ENCODE results near the gene APLN.

APLN gene

DNA sequence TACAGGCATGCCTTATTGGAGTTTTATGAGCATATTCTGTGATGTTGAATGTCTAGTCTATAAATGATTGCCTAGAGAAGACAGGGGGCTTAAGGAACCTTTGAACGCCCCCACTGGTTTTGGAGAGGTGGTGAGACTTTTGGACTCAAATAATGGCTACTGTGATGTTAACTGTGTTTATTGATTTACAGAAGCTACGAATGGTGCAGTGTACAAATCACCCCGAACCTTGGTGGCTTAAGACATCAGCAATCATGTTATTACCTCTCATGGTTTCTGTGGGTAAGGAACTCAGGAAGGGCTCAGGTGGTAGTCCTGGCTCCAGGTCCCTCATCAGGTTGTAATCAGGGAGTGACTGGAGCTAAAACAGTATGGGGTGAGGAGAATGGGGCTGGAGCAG is 33.3 kb upstream of the APLN start:
- TF ChIP-seq CTCF (IDR thresholded peaks at IDR 0.05; ENCODE audit: low read depth, low read length, poor library complexity, severe bottlenecking) (no peak), EZH2phosphoT487 (IDR thresholded peaks at IDR 0.05; ENCODE audit: borderline replicate concordance, low read length) (no peak)
- no peaks in the 10 kb centered on the region for H3K4me1 ChIP-seq (ENCODE audit: control insufficient read depth, low read length)
- no peaks in the 10 kb centered on the region for H3K79me2 ChIP-seq (ENCODE audit: control insufficient read depth, low read length)
- no peak overlapping the region for H3K4me2 ChIP-seq (ENCODE audit: low read length)
- no peaks in the 10 kb centered on the region for H3K9me3 ChIP-seq (ENCODE audit: control insufficient read depth, insufficient read depth, low read length)
- H3K4me3 ChIP-seq (ENCODE audit: low read length), result no peak overlapping the region
- no peak overlapping the region for H3K27ac ChIP-seq (ENCODE audit: low read depth, low read length)
- no peaks in the 10 kb centered on the region for H3F3A ChIP-seq (ENCODE audit: control insufficient read depth, insufficient read depth)
- H4K20me1 ChIP-seq (ENCODE audit: control insufficient read depth, insufficient read depth, low read depth, low read length), result no peaks in the 10 kb centered on the region
- no peaks in the 10 kb centered on the region for H3K36me3 ChIP-seq (ENCODE audit: control insufficient read depth, low read length)
- no peaks in the 10 kb centered on the region for H3K27me3 ChIP-seq (ENCODE audit: control insufficient read depth, low read length)
- no peaks in the 10 kb centered on the region for H3K9me2 ChIP-seq (replicated peaks; ENCODE audit: control insufficient read depth, low read length)

DNA sequence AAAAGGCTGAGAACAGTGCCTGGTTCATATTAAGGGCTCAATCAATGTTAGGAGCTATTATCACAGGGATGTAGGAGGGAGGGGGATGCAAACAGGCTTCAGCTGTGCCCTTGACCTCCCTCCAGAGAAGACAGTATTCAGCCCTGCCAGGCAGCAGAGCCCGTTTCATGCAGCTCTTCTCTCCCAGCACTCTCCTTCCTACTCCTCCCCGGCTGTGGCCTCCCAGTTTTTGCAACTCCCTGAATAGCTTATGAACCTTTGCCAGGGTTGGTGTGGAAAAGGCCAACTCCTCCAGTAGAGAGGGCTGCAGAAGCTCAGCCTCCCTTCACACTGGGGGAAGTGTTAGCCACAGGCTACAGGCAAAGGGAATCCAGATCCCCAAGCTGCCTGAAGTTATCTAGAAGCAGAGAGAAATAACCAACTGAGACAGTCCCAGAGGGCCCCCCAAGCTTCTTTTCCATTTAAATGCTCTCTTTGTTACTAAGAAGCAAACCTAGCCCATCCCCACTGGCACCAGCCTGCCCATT is 31.7 kb upstream of the APLN start:
- Histone ChIP-seq H3K4me2 (ENCODE audit: low read length) (no peak overlapping the region), H3K4me1 (ENCODE audit: control insufficient read depth, low read length) (no peaks in the 10 kb centered on the region)

GRCh38 chrX:129682979-129683378 is 28.2 kb upstream of the APLN start:
- no peaks in the 10 kb centered on the region for H3K27me3 ChIP-seq (ENCODE audit: control insufficient read depth, low read length)
- no peak for TF ChIP-seq EZH2phosphoT487 (IDR thresholded peaks at IDR 0.05; ENCODE audit: borderline replicate concordance, low read length)
- TF ChIP-seq CTCF (IDR thresholded peaks at IDR 0.05; ENCODE audit: low read depth, low read length, poor library complexity, severe bottlenecking), result no peak
- H4K20me1 ChIP-seq (ENCODE audit: control insufficient read depth, insufficient read depth, low read depth, low read length), result no peaks in the 10 kb centered on the region
- H3K36me3 ChIP-seq (ENCODE audit: control insufficient read depth, low read length), result no peaks in the 10 kb centered on the region
- H3K9me3 ChIP-seq (ENCODE audit: control insufficient read depth, insufficient read depth, low read length), result no peaks in the 10 kb centered on the region
- H3K4me1 ChIP-seq (ENCODE audit: control insufficient read depth, low read length), result peaks cover 12% of the 10 kb centered on the region
- no peaks in the 10 kb centered on the region for H3F3A ChIP-seq (ENCODE audit: control insufficient read depth, insufficient read depth)
- no peak overlapping the region for H3K4me3 ChIP-seq (ENCODE audit: low read length)
- H3K27ac ChIP-seq (ENCODE audit: low read depth, low read length), result no peak overlapping the region
- no peak overlapping the region for H3K4me2 ChIP-seq (ENCODE audit: low read length)
- no peaks in the 10 kb centered on the region for H3K9me2 ChIP-seq (replicated peaks; ENCODE audit: control insufficient read depth, low read length)
- no peaks in the 10 kb centered on the region for H3K79me2 ChIP-seq (ENCODE audit: control insufficient read depth, low read length)

More for the DNA sequence above, 31.7 kb upstream of the APLN start:
- TF ChIP-seq EZH2phosphoT487 (IDR thresholded peaks at IDR 0.05; ENCODE audit: borderline replicate concordance, low read length), result no peak
- no peak for TF ChIP-seq CTCF (IDR thresholded peaks at IDR 0.05; ENCODE audit: low read depth, low read length, poor library complexity, severe bottlenecking)
- Histone ChIP-seq H3K9me3 (ENCODE audit: control insufficient read depth, insufficient read depth, low read length) (no peaks in the 10 kb centered on the region), H3K27me3 (ENCODE audit: control insufficient read depth, low read length) (no peaks in the 10 kb centered on the region), H3K79me2 (ENCODE audit: control insufficient read depth, low read length) (no peaks in the 10 kb centered on the region), H3K4me3 (ENCODE audit: low read length) (no peak overlapping the region), H3K27ac (ENCODE audit: low read depth, low read length) (no peak overlapping the region), H3F3A (ENCODE audit: control insufficient read depth, insufficient read depth) (no peaks in the 10 kb centered on the region), H4K20me1 (ENCODE audit: control insufficient read depth, insufficient read depth, low read depth, low read length) (no peaks in the 10 kb centered on the region), H3K36me3 (ENCODE audit: control insufficient read depth, low read length) (no peaks in the 10 kb centered on the region), H3K9me2 (replicated peaks; ENCODE audit: control insufficient read depth, low read length) (no peaks in the 10 kb centered on the region)
